ENCODE data around the gene ONECUT1.
A peak's percentile ranks its signal among the peaks of the same experiment; 100 is the strongest.
"Not testable (repeated sequence)": the region's sequence is repeated elsewhere in the genome, so short reads cannot be mapped to it uniquely, and the experiment has no call there.

ONECUT1 gene

GRCh38 chr15:52790169-52790708, at the start of gene ONECUT1:
ONECUT1 (minus strand) TSS chr15:52790336; CDS start chr15:52789884, 452 bp downstream.
- DNase-seq = peak; percentile 69 to 89 (median 75)

- DNase-seq = no peak
Measured at GRCh38 chr15:52834379-52834778, 44.2 kb upstream of the ONECUT1 start.

- DNase-seq = peak in 1 of 3 donors; percentile 9
Measured at GRCh38 chr15:52824169-52824942, 34.2 kb upstream of the ONECUT1 start.

GRCh38 chr15:52822475-52822874, 32.3 kb upstream of the ONECUT1 start:
- DNase-seq = no peak

- no peak for DNase-seq
Measured at GRCh38 chr15:52819253-52819652, 29.1 kb upstream of the ONECUT1 start.

GRCh38 chr15:52815899-52816298, 25.8 kb upstream of the ONECUT1 start:
- not testable (repeated sequence) for DNase-seq

GRCh38 chr15:52808996-52809395, 18.9 kb upstream of the ONECUT1 start:
- no peak for DNase-seq

- peak in 1 of 3 donors; percentile 15 for DNase-seq
Measured at GRCh38 chr15:52808441-52808840, 18.3 kb upstream of the ONECUT1 start.

GRCh38 chr15:52806284-52806655, 16.1 kb upstream of the ONECUT1 start:
- DNase-seq = peak in 1 of 3 donors; percentile 6

GRCh38 chr15:52805351-52806283, 15.5 kb upstream of the ONECUT1 start:
- DNase-seq = peak in 1 of 3 donors; percentile 23

GRCh38 chr15:52804526-52805081, 14.5 kb upstream of the ONECUT1 start:
- DNase-seq = peak in 1 of 3 donors; percentile 18

GRCh38 chr15:52803467-52804306, 13.6 kb upstream of the ONECUT1 start:
- DNase-seq = no peak

GRCh38 chr15:52803108-52803466, 13.0 kb upstream of the ONECUT1 start:
- no peak for DNase-seq

- DNase-seq = no peak
Measured at GRCh38 chr15:52802110-52802509, 12.0 kb upstream of the ONECUT1 start.

- DNase-seq = no peak
Measured at GRCh38 chr15:52801748-52802085, 11.6 kb upstream of the ONECUT1 start.

GRCh38 chr15:52800828-52801747, 11.0 kb upstream of the ONECUT1 start:
- DNase-seq = no peak

- DNase-seq = no peak
Measured at GRCh38 chr15:52799145-52799811, 9.1 kb upstream of the ONECUT1 start.

GRCh38 chr15:52798529-52799101, 8.5 kb upstream of the ONECUT1 start:
- no peak for DNase-seq

GRCh38 chr15:52797625-52798501, 7.7 kb upstream of the ONECUT1 start:
- no peak for DNase-seq

All from suppressor macrophage treated with lipopolysaccharide for 1 hour (primary cell).